Measurements from ENCODE around the gene UROC1. TPM values are rescaled to one million over a fixed set of nuclear protein-coding genes. Genes with fewer than 3 reads are reported as not detected.

UROC1 gene
- total RNA-seq, 2 experiments from 2014 or later: not detected

Other genes starting within 250 kb of the UROC1 start
- gene KLF15, start 160.4 kb downstream of the UROC1 start, total RNA-seq: under 1 TPM; 0.32 to 0.53 TPM
- gene CFAP100, start 122.9 kb downstream of the UROC1 start, total RNA-seq: not detected
- 10 to 100 TPM; 21.6 to 23.1 TPM for gene ZXDC, start 41.9 kb downstream of the UROC1 start, total RNA-seq
- not detected for gene CHST13, start 6.4 kb upstream of the UROC1 start, total RNA-seq
- gene C3orf22, start 41.2 kb upstream of the UROC1 start, total RNA-seq: not detected
- 1 to 10 TPM; 2.5 to 3.5 TPM for gene TXNRD3, start 137.4 kb upstream of the UROC1 start, total RNA-seq
- gene CHCHD6, start 186.5 kb upstream of the UROC1 start, total RNA-seq: 10 to 100 TPM; 17.1 to 17.7 TPM